Astrocyte of the spinal cord (primary cell): ENCODE data around the gene ZNF124.
"Not testable (repeated sequence)": the region's sequence is repeated elsewhere in the genome, so short reads cannot be mapped to it uniquely, and the experiment has no call there.

Experiments used
- DNase-seq: peaks from one replicate; pipeline ENCODE4 v3.0.0; 2011; ENCODE audit warnings: low read depth, low spot score
- H3K4me3 ChIP-seq: 2 replicates; pipeline ENCODE4 v1.5.1; 2011; ENCODE audit warnings: low read depth, mild to moderate bottlenecking, low read length, moderate library complexity
- in situ Hi-C: cut with HindIII; loops from 2 replicates; pipeline ENCODE4 v1.10.0; 2017; ENCODE audit warnings: low sequenced_read_pairs
- TF ChIP-seq, protein P1 (sequence below): IDR thresholded peaks from 2 replicates; pipeline ENCODE4 v1.5.1; 2012; ENCODE audit warnings: low read depth, mild to moderate bottlenecking, low read length, inconsistent platforms

ZNF124 gene

DNA sequence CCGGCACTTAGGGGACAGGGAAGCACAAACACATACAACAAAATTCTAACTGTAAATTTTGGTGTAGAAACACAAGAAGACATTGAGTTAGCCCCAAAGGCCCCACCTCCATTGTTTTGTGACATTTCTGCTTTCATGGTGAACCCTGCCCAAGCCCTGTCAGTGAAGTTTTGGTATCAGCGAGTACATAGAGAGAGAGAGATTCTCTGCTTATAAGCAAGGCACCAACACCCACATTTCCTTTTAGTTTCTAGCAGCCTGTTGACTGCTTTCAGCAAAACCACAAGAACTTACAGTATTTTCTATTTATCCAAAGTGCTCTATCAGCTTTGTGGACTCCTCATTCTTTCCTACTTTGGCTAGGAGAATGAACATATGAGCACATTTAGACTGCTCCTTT is 24.0 kb downstream of the ZNF124 start:
- DNase-seq: no peak
- in situ Hi-C loops: no loop called here
- H3K4me3 ChIP-seq: no peak overlapping the region
- TF ChIP-seq, protein P1, sequence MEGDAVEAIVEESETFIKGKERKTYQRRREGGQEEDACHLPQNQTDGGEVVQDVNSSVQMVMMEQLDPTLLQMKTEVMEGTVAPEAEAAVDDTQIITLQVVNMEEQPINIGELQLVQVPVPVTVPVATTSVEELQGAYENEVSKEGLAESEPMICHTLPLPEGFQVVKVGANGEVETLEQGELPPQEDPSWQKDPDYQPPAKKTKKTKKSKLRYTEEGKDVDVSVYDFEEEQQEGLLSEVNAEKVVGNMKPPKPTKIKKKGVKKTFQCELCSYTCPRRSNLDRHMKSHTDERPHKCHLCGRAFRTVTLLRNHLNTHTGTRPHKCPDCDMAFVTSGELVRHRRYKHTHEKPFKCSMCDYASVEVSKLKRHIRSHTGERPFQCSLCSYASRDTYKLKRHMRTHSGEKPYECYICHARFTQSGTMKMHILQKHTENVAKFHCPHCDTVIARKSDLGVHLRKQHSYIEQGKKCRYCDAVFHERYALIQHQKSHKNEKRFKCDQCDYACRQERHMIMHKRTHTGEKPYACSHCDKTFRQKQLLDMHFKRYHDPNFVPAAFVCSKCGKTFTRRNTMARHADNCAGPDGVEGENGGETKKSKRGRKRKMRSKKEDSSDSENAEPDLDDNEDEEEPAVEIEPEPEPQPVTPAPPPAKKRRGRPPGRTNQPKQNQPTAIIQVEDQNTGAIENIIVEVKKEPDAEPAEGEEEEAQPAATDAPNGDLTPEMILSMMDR: no peak

DNA sequence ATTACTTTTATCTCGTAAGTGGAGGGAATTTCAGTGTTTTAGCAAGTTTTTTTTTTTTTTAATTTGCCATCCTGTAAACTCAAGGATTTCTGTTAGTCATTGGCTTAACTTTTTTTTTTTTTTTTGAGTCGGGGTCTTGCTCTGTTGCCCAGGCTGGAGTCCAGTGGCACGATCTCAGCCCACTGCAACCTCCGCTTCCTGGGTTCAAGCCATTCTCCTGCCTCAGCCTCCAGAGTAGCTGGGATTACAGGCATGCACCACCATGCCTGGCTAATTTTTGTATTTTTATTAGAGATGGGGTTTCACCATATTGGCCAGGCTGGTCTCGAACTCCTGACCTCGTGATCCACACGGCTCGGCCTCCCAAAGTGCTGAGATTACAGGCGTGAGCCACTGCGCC is 24.7 kb downstream of the ZNF124 start:
- in situ Hi-C loops, DNase-seq, H3K4me3 ChIP-seq: not testable (repeated sequence)

DNA sequence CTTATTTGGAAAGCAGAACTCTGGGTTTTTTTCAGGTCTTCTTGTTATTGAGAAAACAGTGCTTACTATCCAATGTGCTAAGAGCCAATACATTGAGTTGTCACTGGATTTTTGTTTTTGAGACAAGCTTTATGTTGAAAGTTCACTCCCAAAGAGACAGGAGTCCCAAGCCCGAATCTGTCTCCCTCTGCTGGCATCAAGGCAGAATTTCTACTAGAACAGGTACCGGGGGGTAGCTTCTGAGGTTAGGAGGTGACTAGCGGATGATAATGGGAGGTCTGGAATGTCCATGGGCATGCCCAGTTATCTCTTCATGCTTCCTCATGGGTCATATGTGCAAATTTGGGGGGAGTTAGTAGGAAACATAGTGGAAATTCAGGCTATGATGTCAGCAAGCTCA is 25.1 kb downstream of the ZNF124 start:
- in situ Hi-C loops: no loop called here
- H3K4me3 ChIP-seq: no peak overlapping the region
- TF ChIP-seq, protein P1: no peak
- no peak for DNase-seq

DNA sequence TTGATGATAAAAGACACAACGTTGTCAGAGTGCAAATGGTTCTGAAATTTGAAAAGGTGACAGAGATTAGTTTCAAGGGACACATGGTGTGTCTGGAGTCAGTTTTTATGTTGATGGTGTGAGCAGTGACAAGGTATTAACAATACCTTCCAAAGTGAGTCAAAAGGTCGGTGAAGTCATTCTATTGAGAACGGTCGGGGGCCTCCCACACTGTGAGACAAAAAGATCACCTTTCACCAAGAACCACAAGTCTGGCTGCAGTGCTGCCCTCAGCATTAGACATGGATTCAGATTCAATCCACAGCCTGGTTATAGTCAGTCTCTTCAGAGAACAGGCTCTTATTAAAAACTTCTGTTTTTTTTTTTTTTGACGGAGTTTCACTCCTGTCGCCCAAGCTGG is 26.5 kb downstream of the ZNF124 start:
- DNase-seq: no peak
- in situ Hi-C loops: no loop called here
- no peak overlapping the region for H3K4me3 ChIP-seq
- TF ChIP-seq, protein P1: no peak

DNA sequence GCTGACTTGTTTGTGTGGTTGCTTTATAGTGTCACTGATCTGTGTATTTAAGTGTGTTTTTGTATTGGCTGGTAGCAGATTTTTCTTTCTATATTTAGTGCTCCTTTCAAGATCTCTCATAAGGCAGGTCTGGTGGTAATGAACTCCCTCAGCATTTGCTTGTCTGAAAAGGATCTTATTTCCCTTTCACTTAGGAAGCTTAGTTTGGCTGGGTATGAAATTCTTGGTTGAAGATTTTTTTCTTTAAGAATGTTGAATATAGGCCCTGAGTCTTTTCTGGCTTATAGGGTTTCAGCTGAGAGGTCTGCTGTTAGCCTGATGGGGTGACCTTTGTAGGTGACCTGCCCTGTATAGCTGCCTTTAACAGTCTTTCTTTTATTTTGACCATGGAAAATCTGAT is 32.3 kb downstream of the ZNF124 start:
- H3K4me3 ChIP-seq, in situ Hi-C loops, DNase-seq: not testable (repeated sequence)

DNA sequence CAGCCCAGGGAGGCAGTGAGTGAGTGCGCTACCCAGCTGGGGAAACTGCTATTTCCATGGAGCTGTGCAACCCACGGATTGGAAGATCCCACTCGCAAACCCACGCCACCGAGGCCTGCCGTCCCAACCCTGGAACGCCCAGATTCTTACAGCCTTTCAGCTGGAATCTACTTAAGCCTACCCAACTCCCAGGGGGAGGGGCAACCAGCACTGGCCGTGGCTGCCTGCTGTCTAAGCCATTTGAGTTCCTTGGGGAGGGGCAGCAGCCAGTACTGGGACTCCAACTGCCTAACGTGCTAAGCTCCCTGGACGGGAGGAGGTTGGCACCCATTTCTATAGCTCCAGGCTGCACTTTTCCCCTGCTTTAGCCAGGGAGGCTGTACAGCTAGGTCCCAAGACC is 40.6 kb downstream of the ZNF124 start:
- no peak overlapping the region for H3K4me3 ChIP-seq
- TF ChIP-seq, protein P1: no peak
- DNase-seq: no peak
- in situ Hi-C loops: no loop called here

DNA sequence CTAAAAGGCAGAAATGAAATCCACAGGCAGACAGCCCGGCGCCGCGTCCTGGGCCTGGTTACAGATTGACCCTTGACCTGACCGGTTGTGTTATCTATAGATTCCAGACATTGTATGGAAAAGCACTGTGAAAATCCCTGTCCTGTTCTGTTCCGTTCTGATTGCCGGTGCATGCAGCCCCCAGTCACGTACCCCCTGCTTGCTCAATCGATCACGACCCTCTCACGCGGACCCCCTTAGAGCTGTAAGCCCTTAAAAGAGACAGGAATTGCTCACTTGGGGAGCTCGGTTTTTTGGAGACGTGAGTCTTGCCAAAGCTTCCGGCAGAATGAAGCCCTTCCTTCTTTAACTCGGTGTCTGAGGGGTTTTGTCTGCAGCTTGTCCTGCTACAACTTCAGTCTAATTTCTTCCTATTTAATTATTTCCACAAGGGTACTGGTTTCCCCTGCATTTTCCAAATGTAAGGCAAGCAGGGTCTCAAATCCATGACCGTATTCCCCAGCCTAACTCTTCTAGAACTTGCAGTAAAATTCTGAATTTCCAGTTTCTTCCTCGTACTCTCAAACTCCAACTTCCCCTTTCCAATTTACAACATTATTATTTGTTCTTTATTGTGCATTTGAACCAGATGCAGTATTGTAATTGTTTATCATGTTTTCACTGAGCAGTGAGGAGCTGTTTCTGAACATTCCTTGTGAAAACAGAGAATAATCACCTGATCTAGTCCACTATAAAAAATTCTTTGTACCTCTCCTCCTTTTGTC is 44.1 kb downstream of the ZNF124 start:
- DNase-seq, in situ Hi-C loops: not testable (repeated sequence)
- peak overlapping the region; percentile 20 for H3K4me3 ChIP-seq

DNA sequence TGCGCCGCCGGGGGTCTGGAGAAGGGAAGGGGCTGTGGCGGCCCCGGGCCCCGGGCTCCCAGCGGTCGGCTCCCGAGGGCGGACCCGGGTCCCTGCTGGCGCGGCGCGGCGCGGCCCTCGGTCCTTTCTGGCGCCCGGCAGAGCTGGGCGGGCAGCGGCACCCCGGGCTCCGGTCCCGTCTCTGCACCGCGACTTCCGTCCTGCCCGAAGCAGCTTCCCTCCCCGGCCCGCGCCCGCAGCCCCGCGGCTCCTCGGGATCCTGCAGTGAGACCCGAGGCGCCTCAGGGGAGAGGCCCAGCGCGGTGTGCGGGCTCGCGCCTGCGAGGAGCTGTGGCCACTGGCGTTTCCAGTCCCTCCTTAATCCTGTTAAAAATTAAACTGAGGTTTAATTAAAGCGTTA is 45.2 kb downstream of the ZNF124 start:
- in situ Hi-C loops, DNase-seq: not testable (repeated sequence)

DNA sequence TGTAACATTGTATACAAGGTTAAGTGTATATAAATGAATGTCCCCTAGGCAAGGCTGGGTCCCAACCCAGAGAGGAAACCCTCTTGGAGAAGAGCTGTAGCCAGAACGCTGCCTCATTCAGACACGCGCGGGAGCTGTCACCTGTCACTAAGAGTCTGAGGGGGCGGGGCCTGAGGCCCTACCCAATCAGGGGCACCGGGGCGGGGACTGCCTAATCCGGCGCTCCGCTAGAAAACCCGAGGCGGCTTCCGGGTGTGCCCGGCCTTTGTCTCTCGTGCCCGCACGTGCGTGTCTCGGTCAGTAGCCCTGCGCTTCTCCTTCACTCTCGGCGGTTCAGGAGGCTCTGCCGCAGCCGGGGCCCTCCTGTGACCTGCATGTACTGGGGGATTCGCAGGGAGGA is 45.7 kb downstream of the ZNF124 start:
- in situ Hi-C loops: not testable (repeated sequence)

More for the DNA sequence above, 45.2 kb downstream of the ZNF124 start:
- H3K4me3 ChIP-seq: not testable (repeated sequence)

More for the DNA sequence above, 45.7 kb downstream of the ZNF124 start:
- H3K4me3 ChIP-seq, DNase-seq: not testable (repeated sequence)
